Measurements from ENCODE around the gene WDR33. TPM values are rescaled to one million over a fixed set of nuclear protein-coding genes. Genes with fewer than 3 reads are reported as not detected.

The WDR33 gene
- total and polyA plus RNA-seq, 2 of the 13 experiments (the other 11 are each of a cell fraction or from before 2014, with no cell fraction given): 54.9 to 78.2 TPM

- TF ChIP-seq ZNF281 (CRISPR knock-in tag; IDR thresholded peaks at IDR 0.05; ENCODE audit: borderline replicate concordance) (no peak), SAFB2 (CRISPR knock-in tag; IDR thresholded peaks at IDR 0.05; ENCODE audit: borderline replicate concordance, low read depth) (no peak; the same call in 1 of the 2 replicates), CEBPB (IDR thresholded peaks at IDR 0.05; ENCODE audit: borderline replicate concordance, low read depth, low read length) (no peak), ZBTB8A (CRISPR knock-in tag; IDR thresholded peaks at IDR 0.05; ENCODE audit: borderline replicate concordance, low read depth) (no peak), CCAR2 (optimal IDR thresholded peaks at IDR 0.05; ENCODE audit: low read depth, low read length) (no peak), BCL6 (CRISPR knock-in tag; IDR thresholded peaks at IDR 0.05) (no peak), NFE2 (CRISPR knock-in tag; IDR thresholded peaks at IDR 0.05) (no peak), ONECUT2 (CRISPR knock-in tag; IDR thresholded peaks at IDR 0.05) (no peak), E2F2 (CRISPR knock-in tag; IDR thresholded peaks at IDR 0.05; ENCODE audit: borderline replicate concordance) (no peak), RBM22 (optimal IDR thresholded peaks at IDR 0.05; ENCODE audit: low read length) (no peak), BHLHE40 (IDR thresholded peaks at IDR 0.05; ENCODE audit: low read length) (no peak), ZNF160 (CRISPR knock-in tag; IDR thresholded peaks at IDR 0.05) (no peak), JARID2 (CRISPR knock-in tag; IDR thresholded peaks at IDR 0.05; ENCODE audit: insufficient replicate concordance) (no peak), THYN1 (CRISPR knock-in tag; IDR thresholded peaks at IDR 0.05; ENCODE audit: borderline replicate concordance, low read depth) (no peak)
- TF ChIP-seq, protein P1, sequence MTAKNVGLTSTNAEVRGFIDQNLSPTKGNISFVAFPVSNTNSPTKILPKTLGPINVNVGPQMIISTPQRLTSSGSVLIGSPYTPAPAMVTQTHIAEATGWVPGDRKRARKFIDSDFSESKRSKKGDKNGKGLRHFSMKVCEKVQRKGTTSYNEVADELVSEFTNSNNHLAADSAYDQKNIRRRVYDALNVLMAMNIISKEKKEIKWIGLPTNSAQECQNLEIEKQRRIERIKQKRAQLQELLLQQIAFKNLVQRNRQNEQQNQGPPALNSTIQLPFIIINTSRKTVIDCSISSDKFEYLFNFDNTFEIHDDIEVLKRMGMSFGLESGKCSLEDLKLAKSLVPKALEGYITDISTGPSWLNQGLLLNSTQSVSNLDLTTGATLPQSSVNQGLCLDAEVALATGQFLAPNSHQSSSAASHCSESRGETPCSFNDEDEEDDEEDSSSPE (CRISPR knock-in tag; IDR thresholded peaks at IDR 0.05): no peak; the same call in 1 of the 2 replicates
- TF ChIP-seq, protein P2, sequence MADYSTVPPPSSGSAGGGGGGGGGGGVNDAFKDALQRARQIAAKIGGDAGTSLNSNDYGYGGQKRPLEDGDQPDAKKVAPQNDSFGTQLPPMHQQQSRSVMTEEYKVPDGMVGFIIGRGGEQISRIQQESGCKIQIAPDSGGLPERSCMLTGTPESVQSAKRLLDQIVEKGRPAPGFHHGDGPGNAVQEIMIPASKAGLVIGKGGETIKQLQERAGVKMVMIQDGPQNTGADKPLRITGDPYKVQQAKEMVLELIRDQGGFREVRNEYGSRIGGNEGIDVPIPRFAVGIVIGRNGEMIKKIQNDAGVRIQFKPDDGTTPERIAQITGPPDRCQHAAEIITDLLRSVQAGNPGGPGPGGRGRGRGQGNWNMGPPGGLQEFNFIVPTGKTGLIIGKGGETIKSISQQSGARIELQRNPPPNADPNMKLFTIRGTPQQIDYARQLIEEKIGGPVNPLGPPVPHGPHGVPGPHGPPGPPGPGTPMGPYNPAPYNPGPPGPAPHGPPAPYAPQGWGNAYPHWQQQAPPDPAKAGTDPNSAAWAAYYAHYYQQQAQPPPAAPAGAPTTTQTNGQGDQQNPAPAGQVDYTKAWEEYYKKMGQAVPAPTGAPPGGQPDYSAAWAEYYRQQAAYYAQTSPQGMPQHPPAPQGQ (CRISPR knock-in tag; IDR thresholded peaks at IDR 0.05; ENCODE audit: borderline replicate concordance): no peak
- TF ChIP-seq, protein P3, sequence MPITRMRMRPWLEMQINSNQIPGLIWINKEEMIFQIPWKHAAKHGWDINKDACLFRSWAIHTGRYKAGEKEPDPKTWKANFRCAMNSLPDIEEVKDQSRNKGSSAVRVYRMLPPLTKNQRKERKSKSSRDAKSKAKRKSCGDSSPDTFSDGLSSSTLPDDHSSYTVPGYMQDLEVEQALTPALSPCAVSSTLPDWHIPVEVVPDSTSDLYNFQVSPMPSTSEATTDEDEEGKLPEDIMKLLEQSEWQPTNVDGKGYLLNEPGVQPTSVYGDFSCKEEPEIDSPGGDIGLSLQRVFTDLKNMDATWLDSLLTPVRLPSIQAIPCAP (CRISPR knock-in tag; IDR thresholded peaks at IDR 0.05; ENCODE audit: low read depth): no peak
- TF ChIP-seq, protein P4, sequence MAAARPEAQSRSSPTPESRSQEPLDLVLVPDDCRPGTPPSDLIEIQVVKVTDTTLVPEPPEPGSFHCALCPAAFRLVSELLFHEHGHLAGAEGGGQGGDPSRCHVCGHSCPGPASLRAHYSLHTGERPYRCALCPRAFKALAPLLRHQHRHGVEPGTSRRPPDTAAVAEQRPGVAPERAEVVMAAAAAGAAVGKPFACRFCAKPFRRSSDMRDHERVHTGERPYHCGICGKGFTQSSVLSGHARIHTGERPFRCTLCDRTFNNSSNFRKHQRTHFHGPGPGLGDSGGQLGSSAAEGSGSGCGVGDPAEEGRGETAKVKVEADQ (CRISPR knock-in tag; IDR thresholded peaks at IDR 0.05; ENCODE audit: borderline replicate concordance): no peak; the same call in 1 of the 2 replicates
Observed at GRCh38 chr2:127811397-127812321, 688 bp upstream of the WDR33 start (continued).
